HG03196 (cell line): Measurements from ENCODE around the gene LDLRAD3.

Experiments
- ATAC-seq: cut with Tn5 transposase; IDR thresholded peaks from one replicate; pipeline ENCODE4 v1.9.1; 2021; ENCODE audit not compliant: unreplicated experiment

The LDLRAD3 gene

GRCh38 chr11:36229091-36229705 lies 285.3 kb downstream of the LDLRAD3 start:
- ATAC-seq = no peak

GRCh38 chr11:36230779-36231699 lies 287.2 kb downstream of the LDLRAD3 start:
- ATAC-seq = no peak

GRCh38 chr11:36233204-36233603 lies 289.3 kb downstream of the LDLRAD3 start:
- ATAC-seq = no peak

GRCh38 chr11:36234825-36235224 lies 291.0 kb downstream of the LDLRAD3 start:
- ATAC-seq = no peak

GRCh38 chr11:36235750-36236149 lies 291.9 kb downstream of the LDLRAD3 start:
- ATAC-seq = no peak

GRCh38 chr11:36237391-36237790 lies 293.5 kb downstream of the LDLRAD3 start:
- ATAC-seq = no peak

GRCh38 chr11:36238036-36238631 lies 294.3 kb downstream of the LDLRAD3 start:
- ATAC-seq = no peak

- ATAC-seq = no peak
Measured at GRCh38 chr11:36238881-36239280, 295.0 kb downstream of the LDLRAD3 start.

GRCh38 chr11:36239636-36240035 lies 295.8 kb downstream of the LDLRAD3 start:
- ATAC-seq = no peak

GRCh38 chr11:36240173-36240572 lies 296.3 kb downstream of the LDLRAD3 start:
- no peak for ATAC-seq

- ATAC-seq = no peak
Measured at GRCh38 chr11:36240801-36241200, 296.9 kb downstream of the LDLRAD3 start.

- ATAC-seq = no peak
Measured at GRCh38 chr11:36241497-36241896, 297.6 kb downstream of the LDLRAD3 start.

GRCh38 chr11:36243641-36244040 lies 299.8 kb downstream of the LDLRAD3 start:
- no peak for ATAC-seq

- no peak for ATAC-seq
Measured at GRCh38 chr11:36247493-36247892, 303.6 kb downstream of the LDLRAD3 start.

GRCh38 chr11:36248436-36248835 lies 304.6 kb downstream of the LDLRAD3 start:
- ATAC-seq = no peak

GRCh38 chr11:36249246-36249645 lies 305.4 kb downstream of the LDLRAD3 start:
- no peak for ATAC-seq

GRCh38 chr11:36251823-36252222 lies 308.0 kb downstream of the LDLRAD3 start:
- ATAC-seq = no peak

GRCh38 chr11:36253238-36253637 lies 309.4 kb downstream of the LDLRAD3 start:
- no peak for ATAC-seq

- no peak for ATAC-seq
Measured at GRCh38 chr11:36254713-36255112, 310.9 kb downstream of the LDLRAD3 start.

GRCh38 chr11:36257351-36257750 lies 313.5 kb downstream of the LDLRAD3 start:
- ATAC-seq = no peak

- no peak for ATAC-seq
Measured at GRCh38 chr11:36258730-36259360, 315.0 kb downstream of the LDLRAD3 start.
